Activated naive CD4-positive, alpha-beta T cell treated with anti-CD3 and anti-CD28 coated beads, Interleukin-2, amount 10 ng/mL, durations not matched to agents 7 days and 5 days (primary cell): ENCODE data around the gene FAM171A1.
"Not testable (repeated sequence)": the region's sequence is repeated elsewhere in the genome, so short reads cannot be mapped to it uniquely, and the experiment has no call there.

ENCODE experiments used
- CTCF ChIA-PET: fragments of 350-600 bp; sonication (Branson Sonifier 250); formaldehyde crosslinking; loops from one replicate; lab custom pipeline; 2021; ENCODE audit warnings: antibody characterized with exemption; lab: Charles Lee
- DNase-seq: peaks from one replicate; pipeline ENCODE4 v3.0.0-alpha.2; 2020
- H3K27ac Mint-ChIP-seq: one replicate; pipeline ENCODE4 v1.8.0; 2021; ENCODE audit warnings: mild to moderate bottlenecking, moderate library complexity, mixed read lengths
- H3K27me3 Mint-ChIP-seq: one replicate; pipeline ENCODE4 v1.8.0; 2021; ENCODE audit warnings: mild to moderate bottlenecking, mixed read lengths
- H3K36me3 Mint-ChIP-seq: one replicate; pipeline ENCODE4 v1.8.0; 2021; ENCODE audit warnings: mixed read lengths
- H3K4me1 Mint-ChIP-seq: one replicate; pipeline ENCODE4 v1.8.0; 2021; ENCODE audit warnings: mixed read lengths
- H3K4me3 Mint-ChIP-seq: one replicate; pipeline ENCODE4 v1.8.0; 2021; ENCODE audit warnings: mild to moderate bottlenecking, moderate library complexity, mixed read lengths
- H3K9me3 Mint-ChIP-seq: one replicate; pipeline ENCODE4 v1.8.0; 2021; ENCODE audit warnings: mixed read lengths

Gene FAM171A1

GRCh38 chr10:15345450-15345849 lies 25.6 kb downstream of the FAM171A1 start:
- Mint-ChIP-seq H3K4me3 (no peak overlapping the region), H3K27ac (no peak overlapping the region), H3K27me3 (peaks cover 36% of the 10 kb centered on the region), H3K9me3 (no peaks in the 10 kb centered on the region), H3K4me1 (no peaks in the 10 kb centered on the region), H3K36me3 (no peaks in the 10 kb centered on the region)
- no peak for DNase-seq
- CTCF ChIA-PET = no interaction called here

DNA sequence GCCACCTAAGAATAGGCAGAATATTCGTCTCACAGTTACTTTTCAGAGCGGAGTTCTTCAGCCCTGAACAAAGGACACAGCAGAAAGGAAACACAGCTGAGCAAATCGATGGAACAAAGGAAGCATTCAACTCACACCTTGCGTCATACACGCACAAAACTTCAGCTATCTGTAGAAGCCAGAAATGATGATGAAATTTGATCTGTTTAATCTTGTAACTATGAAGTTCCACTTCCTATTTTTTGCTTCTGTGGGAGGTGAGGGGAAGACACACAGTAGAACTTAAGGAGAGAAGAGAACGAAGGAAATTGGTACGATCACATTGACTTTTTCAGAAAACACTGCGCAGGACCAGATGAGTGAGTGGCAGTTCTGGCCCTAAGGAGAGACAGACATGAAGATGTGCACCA lies 26.2 kb downstream of the FAM171A1 start:
- H3K27me3 Mint-ChIP-seq = peaks cover 34% of the 10 kb centered on the region
- no peak overlapping the region for H3K4me3 Mint-ChIP-seq
- DNase-seq = no peak
- CTCF ChIA-PET = no interaction called here
- no peak overlapping the region for H3K27ac Mint-ChIP-seq
- H3K4me1 Mint-ChIP-seq = no peaks in the 10 kb centered on the region
- no peaks in the 10 kb centered on the region for H3K9me3 Mint-ChIP-seq
- no peaks in the 10 kb centered on the region for H3K36me3 Mint-ChIP-seq

- Mint-ChIP-seq H3K27ac (no peak overlapping the region), H3K4me3 (no peak overlapping the region), H3K9me3 (no peaks in the 10 kb centered on the region), H3K4me1 (no peaks in the 10 kb centered on the region), H3K36me3 (no peaks in the 10 kb centered on the region), H3K27me3 (peaks cover 29% of the 10 kb centered on the region)
- no peak for DNase-seq
- CTCF ChIA-PET = no interaction called here
Measured at GRCh38 chr10:15344256-15344875, 26.7 kb downstream of the FAM171A1 start.

GRCh38 chr10:15342970-15343369 lies 28.1 kb downstream of the FAM171A1 start:
- H3K4me3 Mint-ChIP-seq = no peak overlapping the region
- H3K9me3 Mint-ChIP-seq = no peaks in the 10 kb centered on the region
- H3K27me3 Mint-ChIP-seq = peaks cover 17% of the 10 kb centered on the region
- CTCF ChIA-PET = no interaction called here
- no peaks in the 10 kb centered on the region for H3K36me3 Mint-ChIP-seq
- no peak overlapping the region for H3K27ac Mint-ChIP-seq
- H3K4me1 Mint-ChIP-seq = no peaks in the 10 kb centered on the region
- DNase-seq = no peak

DNA sequence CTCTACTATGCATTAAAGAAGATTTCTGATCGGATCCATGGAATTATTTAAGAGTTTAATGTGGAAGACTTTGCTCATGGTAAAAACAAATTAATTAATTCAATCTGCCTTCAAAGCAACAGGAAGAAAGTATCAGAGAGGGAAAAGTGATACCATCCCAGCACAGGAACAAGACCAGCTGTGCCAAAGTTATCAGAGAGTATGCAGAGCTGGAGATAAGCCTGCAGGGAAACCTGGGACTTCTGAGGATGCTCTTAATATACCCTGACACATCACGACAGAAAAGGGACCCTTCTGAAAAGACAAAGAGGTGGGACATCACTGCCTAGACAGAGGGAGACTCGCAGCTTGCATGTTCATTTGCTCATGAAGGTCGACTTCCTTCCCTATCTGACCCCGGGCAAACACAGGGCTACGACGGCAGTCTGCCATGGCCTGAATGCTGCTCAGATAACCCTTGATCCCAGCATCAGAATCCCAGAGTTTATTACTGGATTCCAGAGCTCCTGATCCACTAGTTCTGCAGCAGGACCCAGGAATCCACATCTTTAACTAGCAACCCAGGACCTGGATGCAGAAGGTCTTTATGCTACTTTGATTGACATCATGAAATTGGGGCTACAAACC lies 29.5 kb downstream of the FAM171A1 start:
- peaks cover 16% of the 10 kb centered on the region for H3K27me3 Mint-ChIP-seq

GRCh38 chr10:15339892-15340291 lies 31.2 kb downstream of the FAM171A1 start:
- Mint-ChIP-seq H3K27me3 (peaks cover 3% of the 10 kb centered on the region), H3K36me3 (no peaks in the 10 kb centered on the region), H3K27ac (no peak overlapping the region), H3K4me3 (no peak overlapping the region), H3K4me1 (no peaks in the 10 kb centered on the region), H3K9me3 (no peaks in the 10 kb centered on the region)
- no peak for DNase-seq
- CTCF ChIA-PET = no interaction called here

More for the DNA sequence above, 29.5 kb downstream of the FAM171A1 start:
- Mint-ChIP-seq H3K4me3 (no peak overlapping the region), H3K36me3 (no peaks in the 10 kb centered on the region), H3K4me1 (no peaks in the 10 kb centered on the region), H3K27ac (no peak overlapping the region), H3K9me3 (no peaks in the 10 kb centered on the region)
- DNase-seq = no peak
- CTCF ChIA-PET = no interaction called here

- H3K4me1 Mint-ChIP-seq, DNase-seq, H3K27ac Mint-ChIP-seq, H3K9me3 Mint-ChIP-seq, H3K36me3 Mint-ChIP-seq, H3K4me3 Mint-ChIP-seq, CTCF ChIA-PET, H3K27me3 Mint-ChIP-seq: not testable (repeated sequence)
Measured at GRCh38 chr10:15337441-15337923, 33.6 kb downstream of the FAM171A1 start.

DNA sequence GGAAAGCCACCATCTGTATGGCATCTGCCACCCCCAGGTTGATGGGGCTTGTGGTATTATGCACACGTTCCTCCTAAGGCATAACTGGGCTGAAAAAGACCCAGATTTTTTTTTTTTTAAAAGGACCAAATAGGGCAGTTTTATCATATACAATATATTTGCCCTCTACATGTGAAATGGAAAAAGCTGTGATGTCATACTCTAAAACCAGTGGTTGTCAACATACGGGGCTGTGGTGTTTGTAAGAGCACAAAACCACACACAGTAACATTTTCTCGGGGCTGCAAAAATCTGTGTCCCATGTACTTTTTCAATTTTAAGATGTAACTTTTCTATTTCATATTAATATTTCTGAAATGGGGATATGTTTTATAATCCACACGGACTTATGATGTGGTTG lies 34.9 kb downstream of the FAM171A1 start:
- Mint-ChIP-seq H3K36me3 (no peaks in the 10 kb centered on the region), H3K9me3 (no peaks in the 10 kb centered on the region), H3K27me3 (peaks cover 5% of the 10 kb centered on the region), H3K27ac (no peak overlapping the region), H3K4me3 (no peak overlapping the region), H3K4me1 (no peaks in the 10 kb centered on the region)
- no peak for DNase-seq
- CTCF ChIA-PET = no interaction called here

DNA sequence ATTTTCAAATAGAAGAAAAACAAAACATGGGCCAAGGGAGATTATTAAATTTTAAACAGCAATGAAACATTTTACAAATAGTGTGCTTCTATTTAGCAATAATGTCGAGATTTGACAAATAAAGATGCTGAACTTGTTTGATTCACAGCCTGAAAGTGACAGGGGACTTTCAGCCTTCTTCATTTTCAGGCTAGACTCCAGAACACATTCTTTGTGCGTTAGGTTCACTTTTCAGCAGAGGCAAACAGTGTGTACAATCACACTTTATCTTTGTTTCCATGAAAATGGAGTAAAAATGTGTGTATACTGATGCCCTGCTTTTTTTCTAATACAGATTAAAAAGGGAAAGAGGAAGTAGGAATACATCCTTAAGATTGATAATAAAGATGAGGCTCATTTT lies 35.6 kb downstream of the FAM171A1 start:
- DNase-seq = no peak
- H3K36me3 Mint-ChIP-seq = no peaks in the 10 kb centered on the region
- peaks cover 5% of the 10 kb centered on the region for H3K27me3 Mint-ChIP-seq
- CTCF ChIA-PET = no interaction called here
- H3K9me3 Mint-ChIP-seq = no peaks in the 10 kb centered on the region
- H3K27ac Mint-ChIP-seq = no peak overlapping the region
- no peaks in the 10 kb centered on the region for H3K4me1 Mint-ChIP-seq
- H3K4me3 Mint-ChIP-seq = no peak overlapping the region

- H3K4me1 Mint-ChIP-seq = no peaks in the 10 kb centered on the region
- no peaks in the 10 kb centered on the region for H3K36me3 Mint-ChIP-seq
- no peak overlapping the region for H3K27ac Mint-ChIP-seq
- H3K27me3 Mint-ChIP-seq = peaks cover 5% of the 10 kb centered on the region
- DNase-seq = no peak
- H3K9me3 Mint-ChIP-seq = no peaks in the 10 kb centered on the region
- CTCF ChIA-PET = no interaction called here
- H3K4me3 Mint-ChIP-seq = no peak overlapping the region
Measured at GRCh38 chr10:15334650-15335323, 36.3 kb downstream of the FAM171A1 start.

- Mint-ChIP-seq H3K4me3 (no peak overlapping the region), H3K4me1 (no peaks in the 10 kb centered on the region), H3K9me3 (no peaks in the 10 kb centered on the region), H3K36me3 (no peaks in the 10 kb centered on the region), H3K27ac (no peak overlapping the region), H3K27me3 (peaks cover 5% of the 10 kb centered on the region)
- DNase-seq = no peak
- CTCF ChIA-PET = no interaction called here
Measured at GRCh38 chr10:15333909-15334649, 37.0 kb downstream of the FAM171A1 start.

DNA sequence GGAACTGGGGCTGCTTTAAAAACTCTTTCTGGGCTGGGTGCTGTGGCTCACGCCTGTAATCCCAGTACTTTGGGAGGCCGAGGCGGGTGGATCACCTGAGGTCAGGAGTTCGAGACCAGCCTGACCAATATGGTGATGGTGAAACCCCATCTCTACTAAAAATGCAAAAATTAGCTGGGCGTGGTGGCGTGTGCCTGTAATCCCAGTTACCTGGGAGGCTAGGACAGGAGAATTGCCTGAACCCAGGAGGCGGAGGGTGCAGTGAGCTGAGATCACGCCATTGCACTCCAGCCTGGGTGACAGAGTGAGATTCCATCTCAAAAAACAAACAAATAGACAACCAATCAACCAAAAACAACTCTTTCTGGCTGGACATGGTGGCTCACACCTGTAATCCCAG lies 37.9 kb downstream of the FAM171A1 start:
- H3K27ac Mint-ChIP-seq, H3K27me3 Mint-ChIP-seq, H3K9me3 Mint-ChIP-seq, H3K4me1 Mint-ChIP-seq, DNase-seq, H3K4me3 Mint-ChIP-seq, CTCF ChIA-PET, H3K36me3 Mint-ChIP-seq: not testable (repeated sequence)

DNA sequence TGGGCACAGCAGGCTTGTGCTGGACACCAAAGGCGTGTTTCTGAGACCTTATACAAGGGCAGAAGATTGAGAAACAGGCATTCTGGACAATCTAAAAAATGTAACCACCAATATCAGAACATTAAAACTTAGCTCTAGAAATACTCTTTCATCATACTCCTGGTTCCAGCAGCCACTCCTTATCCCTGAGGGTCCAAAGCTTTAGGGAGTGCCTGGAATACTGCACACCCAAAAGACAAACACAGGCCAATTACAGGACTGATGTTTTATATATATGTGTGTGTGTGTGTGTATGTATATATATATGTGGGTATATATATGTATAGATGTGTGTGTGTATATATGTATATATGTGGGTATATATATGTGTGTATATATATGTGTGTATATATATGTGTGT lies 39.6 kb downstream of the FAM171A1 start:
- no peak for DNase-seq
- CTCF ChIA-PET = no interaction called here

GRCh38 chr10:15329437-15329836 lies 41.7 kb downstream of the FAM171A1 start:
- Mint-ChIP-seq H3K27me3 (peaks cover 5% of the 10 kb centered on the region), H3K27ac (no peak overlapping the region), H3K4me3 (no peak overlapping the region), H3K4me1 (peaks cover 2% of the 10 kb centered on the region), H3K9me3 (peaks cover 3% of the 10 kb centered on the region), H3K36me3 (no peaks in the 10 kb centered on the region)
- no peak for DNase-seq
- CTCF ChIA-PET = interaction anchor here (1.4 kb wide), 1 partner anchor 104 kb away, joined by 3 read pairs; no protein-coding TSS in a partner anchor

More for the DNA sequence above, 39.6 kb downstream of the FAM171A1 start:
- Mint-ChIP-seq H3K36me3 (no peaks in the 10 kb centered on the region), H3K9me3 (no peaks in the 10 kb centered on the region), H3K4me3 (no peak overlapping the region), H3K27ac (no peak overlapping the region), H3K27me3 (peaks cover 5% of the 10 kb centered on the region), H3K4me1 (no peaks in the 10 kb centered on the region)
